Measurements from ENCODE around the gene SNRPB.

SNRPB gene

GRCh38 chr20:2431185-2431584 is 39.4 kb downstream of the SNRPB start:
- in situ Hi-C loops (cut with MboI; ENCODE audit: low sequenced_read_pairs): loop anchor here (25.0 kb wide), 1 partner anchor 219 kb away; no protein-coding TSS in a partner anchor

- in situ Hi-C loops (cut with MboI; ENCODE audit: low sequenced_read_pairs): loop anchor here (25.0 kb wide), 1 partner anchor 218 kb away; no protein-coding TSS in a partner anchor
These were observed 40.1 kb downstream of the SNRPB start for GRCh38 chr20:2430538-2430937.

GRCh38 chr20:2429051-2429450 is 41.5 kb downstream of the SNRPB start:
- in situ Hi-C loops (cut with MboI; ENCODE audit: low sequenced_read_pairs): loop anchor here (25.0 kb wide), 1 partner anchor 217 kb away; no protein-coding TSS in a partner anchor

- in situ Hi-C loops (cut with MboI; ENCODE audit: low sequenced_read_pairs): no loop called here
These were observed 49.3 kb downstream of the SNRPB start for GRCh38 chr20:2421247-2421646.

DNA sequence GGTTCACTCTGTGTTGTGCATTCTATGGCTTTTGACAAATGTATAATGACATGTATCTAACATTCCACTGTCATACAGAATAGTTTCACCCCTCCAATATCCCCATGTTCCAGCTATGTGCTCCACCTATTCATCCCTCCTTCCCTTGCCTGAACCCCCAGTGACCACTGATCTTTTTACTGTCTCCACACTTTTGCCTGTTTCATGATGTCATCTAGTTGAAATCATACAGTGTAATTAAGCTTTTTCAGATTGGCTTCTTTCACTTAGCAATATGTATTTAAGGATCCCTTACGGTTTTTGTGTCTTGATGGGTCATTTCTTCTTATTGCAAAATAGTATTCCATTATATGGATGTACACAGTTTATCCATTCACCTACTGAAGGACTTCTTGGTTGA is 50.1 kb downstream of the SNRPB start:
- in situ Hi-C loops (cut with MboI; ENCODE audit: low sequenced_read_pairs): no loop called here

- in situ Hi-C loops (cut with MboI; ENCODE audit: low sequenced_read_pairs): no loop called here
These were observed 52.2 kb downstream of the SNRPB start for GRCh38 chr20:2418388-2418787.

GRCh38 chr20:2417213-2417541 is 53.4 kb downstream of the SNRPB start:
- in situ Hi-C loops (cut with MboI; ENCODE audit: low sequenced_read_pairs): no loop called here

- in situ Hi-C loops (cut with MboI; ENCODE audit: low sequenced_read_pairs): no loop called here
These were observed 53.9 kb downstream of the SNRPB start for GRCh38 chr20:2416541-2417212.
